Effector CD4-positive, alpha-beta T cell (primary cell): Measurements from ENCODE around the gene KIF24.
"Not testable (repeated sequence)": the region's sequence is repeated elsewhere in the genome, so short reads cannot be mapped to it uniquely, and the experiment has no call there.

Experiments used
- DNase-seq: peaks from one replicate; pipeline ENCODE4 v3.0.0-alpha.2; 2020

The KIF24 gene

DNA sequence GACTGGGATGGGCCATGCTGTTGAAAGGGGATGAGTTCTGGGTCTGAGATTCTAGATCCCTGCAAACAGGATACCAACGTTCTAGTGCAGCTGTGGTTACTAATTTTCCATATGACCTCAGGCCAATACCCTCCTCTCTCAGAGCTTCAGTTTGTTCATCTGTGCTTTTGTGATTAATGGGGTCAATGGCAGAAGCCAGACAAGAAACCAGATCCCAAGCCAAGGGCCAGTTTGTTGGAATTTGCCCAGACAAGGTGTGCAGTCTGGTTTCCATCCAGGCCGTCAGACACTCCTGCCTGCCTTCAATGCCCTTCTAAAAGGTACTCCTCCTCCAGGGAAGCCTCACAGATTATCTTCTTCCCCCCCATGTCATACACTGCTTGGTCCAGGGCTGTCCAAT, 36.2 kb upstream of the KIF24 start:
- no peak for DNase-seq

DNA sequence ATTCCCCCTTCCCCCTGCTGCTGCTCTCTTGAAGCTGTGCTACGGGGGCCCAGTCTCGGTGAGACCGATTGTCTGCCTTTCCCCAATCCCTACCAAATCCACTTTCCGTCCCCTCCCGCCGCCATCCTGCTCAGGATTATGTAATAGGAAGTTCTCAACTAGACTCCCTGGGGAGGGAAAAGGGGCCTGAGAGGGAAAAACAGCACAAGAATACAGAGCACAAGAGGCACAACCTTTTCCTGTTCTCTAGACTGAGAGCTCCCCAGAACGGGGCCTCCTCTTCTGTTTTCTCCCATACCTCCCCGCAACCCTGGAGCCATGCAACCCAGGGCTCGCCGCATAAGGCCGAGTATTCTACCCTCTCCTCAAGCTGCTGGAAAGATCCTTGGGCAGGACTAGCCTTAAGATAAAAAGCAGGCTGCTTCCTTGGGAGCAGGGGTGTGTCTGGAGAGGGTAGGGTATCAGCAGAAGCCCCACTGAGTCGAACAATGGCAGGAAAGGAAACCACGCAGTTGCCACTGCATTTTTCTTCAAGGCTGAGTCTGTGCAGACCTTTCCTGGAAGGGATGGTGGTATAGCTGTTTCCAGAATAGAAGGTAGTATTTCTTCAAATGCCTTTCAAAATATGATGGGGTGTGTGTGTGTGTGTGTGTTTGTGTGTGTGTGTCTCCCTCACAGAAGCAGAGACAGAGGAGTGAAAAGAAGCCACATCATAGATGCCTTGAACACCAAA, 34.7 kb upstream of the KIF24 start:
- DNase-seq, result no peak

DNA sequence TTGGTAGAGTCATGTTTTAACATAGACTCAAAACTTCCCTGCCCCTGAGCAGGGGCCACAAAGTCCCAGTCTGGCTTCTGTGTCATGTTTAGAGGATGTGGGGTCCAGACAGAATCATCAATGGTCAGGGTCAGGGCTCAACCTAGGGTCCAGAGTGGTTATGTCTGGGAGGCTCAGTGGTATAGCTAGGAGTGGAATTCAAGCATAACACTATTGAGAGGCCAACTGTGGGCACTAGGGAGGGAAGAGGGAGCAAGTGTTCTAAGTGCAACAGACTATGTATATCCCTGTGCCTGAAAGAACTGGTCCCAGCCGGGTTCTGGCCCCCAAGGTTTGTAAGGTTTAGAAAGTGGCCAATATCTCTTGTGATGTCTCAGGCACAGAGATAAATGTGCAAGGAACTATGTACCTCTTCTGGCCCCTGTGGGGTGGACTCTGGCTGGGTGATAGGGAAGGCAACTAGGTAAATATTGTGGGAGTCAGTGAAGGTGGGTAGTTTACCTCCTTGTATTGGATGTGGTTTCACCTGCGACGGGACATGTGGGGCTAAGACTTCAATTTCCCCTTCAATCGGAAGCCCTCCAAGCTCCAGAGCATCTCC, 33.6 kb upstream of the KIF24 start:
- no peak for DNase-seq

DNA sequence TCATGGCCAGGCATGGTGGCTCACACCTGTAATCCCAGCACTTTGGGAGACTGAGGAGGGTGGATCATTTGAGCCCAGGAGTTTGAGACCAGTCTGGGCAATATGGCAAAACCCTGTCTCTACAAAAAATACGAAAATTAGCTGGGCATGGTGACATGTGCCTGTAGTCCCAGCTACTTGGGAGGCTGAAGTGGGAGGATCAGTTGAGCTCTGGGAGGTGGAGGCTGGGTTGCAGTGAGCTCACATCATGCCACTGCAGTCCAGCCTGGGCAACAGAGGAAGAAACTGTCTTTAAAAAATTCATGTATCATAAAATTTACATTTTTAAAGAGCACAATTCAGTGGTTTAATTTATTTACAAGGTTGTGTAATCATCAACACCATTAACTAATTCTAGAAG, 23.9 kb upstream of the KIF24 start:
- DNase-seq, result not testable (repeated sequence)

DNA sequence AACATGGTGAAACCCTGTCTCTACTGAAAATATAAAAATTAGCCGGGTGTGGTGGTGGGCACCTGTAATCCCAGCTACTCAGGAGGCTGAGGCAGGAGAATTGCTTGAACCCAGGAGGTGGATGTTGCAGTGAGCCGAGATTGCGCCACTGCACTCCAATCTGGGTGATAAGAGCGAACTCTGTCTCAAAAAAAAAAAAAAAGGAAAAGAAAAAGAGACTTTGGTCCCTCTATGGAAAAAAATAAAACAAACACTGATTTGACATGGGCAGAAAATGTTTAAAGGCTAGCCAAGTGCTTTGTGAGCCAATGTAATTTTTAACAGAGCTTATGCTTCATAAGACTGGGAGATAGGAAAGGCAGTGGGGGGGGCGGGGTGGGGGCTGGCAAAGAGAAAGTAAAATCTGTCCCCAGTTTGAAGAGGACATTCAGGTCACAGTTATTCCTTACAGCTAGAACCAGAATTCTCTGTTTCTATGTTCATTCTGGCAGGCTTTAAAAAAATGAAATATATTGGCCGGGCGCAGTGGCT, 23.1 kb upstream of the KIF24 start:
- DNase-seq, result not testable (repeated sequence)

DNA sequence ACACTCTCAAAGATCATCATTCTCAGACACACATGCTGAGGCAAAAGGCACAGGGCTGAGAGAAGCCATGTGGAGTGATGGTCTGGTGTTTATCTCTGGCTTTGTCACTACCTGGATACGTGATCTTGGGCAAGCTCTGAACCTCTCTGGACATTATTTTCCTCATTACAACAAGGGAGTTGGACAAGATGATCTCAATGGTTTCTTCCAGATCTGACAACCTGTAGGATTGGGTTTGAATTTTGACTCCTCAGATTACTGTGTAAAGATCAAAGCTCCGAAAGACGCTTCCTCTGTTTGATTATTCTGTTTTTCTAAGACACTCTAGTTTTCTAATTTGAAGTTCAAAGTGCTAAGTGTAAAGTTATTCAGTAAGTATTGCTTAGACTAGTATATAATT, 20.3 kb upstream of the KIF24 start:
- DNase-seq, result no peak

DNA sequence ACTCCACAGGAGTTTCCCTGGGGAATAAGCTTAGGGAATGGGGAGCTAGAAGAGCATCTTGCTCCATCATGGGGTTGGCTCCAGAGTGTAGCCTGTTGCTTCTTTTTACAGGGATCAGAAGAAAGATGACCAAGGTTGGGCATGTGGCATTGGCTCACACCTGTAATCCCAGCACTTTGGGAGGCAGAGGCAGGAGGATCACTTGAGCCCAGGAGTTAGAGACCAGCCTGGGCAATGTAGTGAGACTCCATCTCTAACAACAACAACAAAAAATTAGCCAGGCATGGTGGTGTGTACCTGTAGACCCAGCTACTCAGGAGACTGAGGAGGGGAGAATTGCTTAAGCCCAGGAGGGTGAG, 18.7 kb upstream of the KIF24 start:
- DNase-seq, result no peak

DNA sequence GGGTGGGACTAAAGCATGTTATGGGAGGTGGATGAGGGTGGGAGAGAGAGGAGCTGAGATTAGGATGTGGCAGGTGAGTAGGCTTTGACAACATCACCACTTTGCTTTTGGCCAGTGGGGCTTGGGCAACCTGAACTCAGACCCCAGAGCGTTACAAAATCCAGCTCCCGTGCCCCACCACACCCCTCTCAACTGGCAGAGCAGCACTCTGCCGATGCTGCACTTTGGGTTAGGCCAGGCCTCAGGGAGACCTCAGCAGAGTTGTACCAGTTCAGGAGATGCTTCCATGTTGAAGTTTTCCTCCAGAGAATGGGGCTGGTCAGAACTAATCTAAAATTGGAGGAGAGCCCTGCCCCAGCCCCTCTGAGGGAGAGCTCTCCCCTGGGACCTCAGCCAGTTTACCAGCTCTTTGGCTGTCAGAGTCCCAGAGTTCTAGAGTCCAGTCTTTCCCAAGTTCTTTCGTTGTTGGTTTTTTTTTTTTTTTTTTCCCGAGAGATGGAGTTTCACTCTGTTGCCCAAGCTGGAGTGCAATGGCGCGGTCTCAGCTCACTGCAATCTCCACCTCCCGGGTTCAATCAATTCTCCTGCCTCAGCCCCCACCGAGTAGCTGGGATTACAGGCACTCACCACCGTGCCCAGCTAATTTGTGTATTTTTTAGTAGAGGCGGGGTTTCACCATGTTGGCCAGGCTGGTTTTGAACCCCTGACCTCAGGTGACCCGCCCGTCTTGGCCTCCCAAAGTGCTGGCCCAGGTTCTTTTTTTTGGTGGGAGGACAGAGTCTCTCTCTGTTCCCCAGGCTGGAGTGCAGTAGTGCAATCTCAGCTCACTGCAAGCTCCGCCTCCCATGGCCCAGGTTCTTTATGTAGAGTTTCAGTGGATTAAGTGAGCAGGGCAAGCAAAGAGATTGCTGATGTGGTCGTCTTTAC, 18.1 kb upstream of the KIF24 start:
- DNase-seq, result no peak

DNA sequence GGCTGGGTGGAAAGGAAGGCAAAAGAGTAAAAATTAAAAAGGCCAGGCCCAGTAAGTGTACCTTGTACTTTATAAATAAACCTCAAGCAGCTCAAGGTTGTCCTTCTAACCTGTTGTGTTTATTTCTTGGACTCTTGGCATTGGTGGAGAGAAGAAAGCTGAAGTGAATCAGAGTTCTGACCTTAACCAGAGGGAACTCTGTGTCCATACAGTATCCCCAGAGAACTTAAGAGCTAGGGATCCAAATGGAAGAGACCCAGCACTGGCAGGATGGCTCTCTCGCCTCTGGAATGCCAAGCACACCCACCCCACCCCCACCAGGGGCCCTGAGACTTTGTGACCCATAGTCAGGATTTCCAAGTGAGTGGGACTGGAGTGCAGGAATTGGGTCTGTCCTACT, 14.5 kb upstream of the KIF24 start:
- no peak for DNase-seq

DNA sequence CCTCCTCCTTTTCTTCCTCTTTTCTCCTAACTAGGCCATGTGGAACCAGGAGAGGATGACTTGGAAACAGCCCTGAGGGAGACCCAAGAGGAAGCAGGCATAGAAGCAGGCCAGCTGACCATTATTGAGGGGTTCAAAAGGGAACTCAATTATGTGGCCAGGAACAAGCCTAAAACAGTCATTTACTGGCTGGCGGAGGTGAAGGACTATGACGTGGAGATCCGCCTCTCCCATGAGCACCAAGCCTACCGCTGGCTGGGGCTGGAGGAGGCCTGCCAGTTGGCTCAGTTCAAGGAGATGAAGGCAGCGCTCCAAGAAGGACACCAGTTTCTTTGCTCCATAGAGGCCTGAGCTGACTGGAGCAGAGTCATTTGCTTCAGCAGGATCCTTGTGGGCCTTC, 14.0 kb upstream of the KIF24 start:
- no peak for DNase-seq

DNA sequence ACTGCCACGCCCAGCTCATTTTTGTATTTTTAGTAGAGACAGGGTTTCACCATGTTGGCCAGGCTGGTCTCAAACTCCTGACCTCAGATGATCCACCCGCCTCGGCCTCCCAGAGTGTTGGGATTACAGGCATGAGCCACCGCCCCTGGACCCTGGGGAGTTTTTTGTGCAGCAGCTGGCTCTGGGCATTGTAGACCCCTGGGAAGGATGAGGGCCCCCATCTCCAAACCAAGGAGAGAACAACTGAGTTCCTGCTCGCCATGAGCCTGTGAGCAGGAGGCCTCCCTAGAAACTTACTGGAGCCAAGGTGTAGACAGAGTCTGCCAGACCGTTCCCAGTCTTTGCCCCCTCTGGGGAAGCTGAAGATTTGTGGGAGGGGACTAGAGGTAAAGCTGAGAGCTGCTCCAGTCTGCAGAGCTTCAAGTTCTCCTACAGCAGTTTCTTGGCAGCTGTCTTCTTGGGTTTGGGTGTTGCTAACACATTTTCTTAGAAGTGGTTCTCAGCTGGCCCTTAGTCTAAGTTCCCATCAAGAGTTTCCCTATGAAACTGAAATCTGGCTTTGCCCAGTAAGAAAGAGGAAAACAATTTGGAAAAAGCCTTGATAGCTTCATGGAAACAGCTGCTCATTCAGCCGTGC, 12.7 kb upstream of the KIF24 start:
- no peak for DNase-seq

DNA sequence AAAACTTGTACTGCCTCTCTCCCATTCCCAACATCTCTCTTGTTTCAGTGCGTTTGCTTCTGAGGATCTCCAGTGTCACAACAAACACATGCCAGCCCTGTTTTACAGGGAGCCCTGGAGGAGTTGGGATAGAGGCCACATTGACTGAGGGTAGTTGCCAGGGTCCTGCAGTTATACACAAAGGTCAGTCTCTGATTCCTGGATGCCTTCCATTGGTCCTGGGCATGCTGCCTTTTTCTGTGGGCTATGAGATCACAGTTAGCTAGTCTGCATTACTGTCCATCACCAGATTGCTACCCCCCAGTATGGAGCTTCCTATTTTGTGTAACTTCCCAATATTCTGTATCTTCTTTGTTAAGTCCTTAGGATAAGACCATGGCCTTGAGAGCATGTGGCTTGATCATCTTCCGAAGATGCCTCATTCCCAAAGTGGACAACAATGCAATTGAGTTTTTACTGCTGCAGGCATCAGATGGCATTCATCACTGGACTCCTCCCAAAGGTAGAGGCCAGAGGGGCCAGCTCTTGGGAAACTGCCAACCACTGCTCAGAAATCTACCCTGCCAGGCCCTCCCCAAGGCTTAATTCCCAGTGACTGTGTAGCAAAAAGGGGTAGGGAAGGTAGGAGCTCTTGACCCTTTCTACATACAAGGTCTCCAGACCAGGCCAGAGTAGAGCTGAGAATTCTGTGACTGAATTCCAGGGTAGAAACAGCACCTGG, 9.8 kb upstream of the KIF24 start:
- no peak for DNase-seq

DNA sequence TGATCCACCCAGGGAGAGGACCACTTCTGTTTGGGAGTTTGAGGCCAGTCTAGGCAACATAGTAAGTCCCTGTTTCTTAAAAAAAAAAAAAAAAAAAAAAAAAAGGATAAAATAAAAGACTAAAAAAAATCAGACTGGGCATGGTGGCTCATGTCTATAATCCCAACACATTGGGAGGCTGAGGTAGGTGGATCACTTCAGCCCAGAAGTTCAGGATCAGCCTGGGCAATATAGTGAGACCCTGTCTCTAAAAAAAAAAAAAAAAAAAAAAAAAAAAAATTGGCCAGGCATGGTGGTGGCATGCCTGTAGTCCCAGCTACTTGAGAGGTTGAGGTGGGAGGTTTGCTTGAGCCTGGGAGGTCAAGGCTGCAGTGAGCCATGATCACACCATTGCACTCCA, 9.0 kb upstream of the KIF24 start:
- DNase-seq, result not testable (repeated sequence)

DNA sequence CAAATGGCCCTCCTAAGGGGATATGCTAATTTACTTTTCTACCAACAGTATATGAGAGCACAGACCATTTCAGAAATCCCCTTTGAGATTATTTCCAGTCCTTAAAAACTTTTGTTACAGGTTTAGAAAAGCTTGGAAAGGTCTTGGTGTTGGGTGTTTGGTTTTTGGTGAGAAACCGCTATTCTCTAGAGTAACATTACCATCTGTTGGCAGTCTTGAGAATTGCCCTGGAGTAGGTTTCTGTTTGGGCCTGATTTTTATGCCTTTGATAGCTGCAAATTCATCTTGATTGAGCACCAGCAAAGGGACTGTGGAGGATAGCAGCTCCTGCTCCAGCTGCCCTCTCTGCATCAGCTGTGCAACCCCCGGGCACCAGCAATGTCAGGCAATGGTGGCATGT, 8.3 kb upstream of the KIF24 start:
- DNase-seq, result no peak

DNA sequence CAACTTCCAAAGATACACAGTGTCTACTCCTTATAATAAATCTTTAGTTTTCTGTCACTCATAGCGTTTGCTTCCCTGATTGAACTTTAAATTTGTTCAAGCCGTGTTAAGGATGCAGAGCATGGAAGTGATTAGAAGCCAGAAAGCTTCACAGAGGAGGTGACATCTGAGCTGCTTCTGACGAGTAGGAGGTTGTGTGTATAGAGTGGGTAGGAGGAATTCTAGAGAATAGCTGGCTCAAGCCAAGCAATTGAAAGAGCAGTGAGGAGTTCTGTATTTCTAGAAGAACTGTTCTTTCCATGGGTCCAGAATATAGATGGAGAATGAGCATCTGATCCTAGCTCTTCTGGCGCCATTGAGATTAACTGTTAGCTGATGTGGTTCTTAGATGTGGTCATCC, 6.3 kb upstream of the KIF24 start:
- no peak for DNase-seq

DNA sequence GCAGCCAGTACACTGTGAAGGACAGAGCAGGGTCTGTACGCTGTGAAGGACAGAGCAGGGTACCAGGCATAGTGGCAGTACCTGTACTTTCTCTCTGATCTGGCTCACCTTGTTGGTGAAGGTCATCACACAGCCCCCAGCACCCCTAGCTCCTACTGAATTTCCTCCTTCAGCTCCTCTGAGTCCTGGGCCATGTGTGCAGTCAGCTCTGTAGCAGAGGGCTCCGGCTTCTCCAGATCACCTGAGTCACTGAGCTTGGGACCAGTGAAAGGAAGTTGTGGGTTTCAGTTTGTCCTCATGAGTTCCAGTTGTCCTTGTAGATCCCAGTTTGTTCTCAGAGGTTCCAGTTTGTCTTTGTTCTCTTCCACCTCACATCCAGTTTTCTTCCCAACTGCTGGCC, 5.8 kb upstream of the KIF24 start:
- DNase-seq, result no peak

DNA sequence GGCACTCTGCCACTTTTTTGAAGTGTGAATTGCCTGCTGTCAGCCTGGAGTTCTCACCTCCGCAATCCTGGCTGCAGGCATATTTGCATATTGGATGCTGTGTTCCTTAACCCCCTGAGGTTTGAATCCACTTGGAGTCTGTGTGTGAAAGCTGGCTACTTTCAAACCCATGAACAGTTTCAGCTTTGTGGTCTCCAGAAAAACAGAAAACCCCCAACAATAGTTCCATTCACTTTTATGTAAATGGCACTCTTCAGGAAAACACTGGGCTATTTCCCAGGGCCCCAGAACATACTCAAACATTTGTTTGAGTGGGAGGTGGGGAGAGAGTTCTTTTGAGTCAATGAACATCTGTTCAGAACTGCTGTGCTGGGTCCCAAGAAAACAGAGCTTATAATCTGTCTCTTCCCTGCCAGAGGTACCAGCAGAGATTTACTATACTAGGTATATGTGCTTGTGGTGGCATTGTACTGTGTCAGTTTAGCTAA, 5.3 kb upstream of the KIF24 start:
- no peak for DNase-seq

DNA sequence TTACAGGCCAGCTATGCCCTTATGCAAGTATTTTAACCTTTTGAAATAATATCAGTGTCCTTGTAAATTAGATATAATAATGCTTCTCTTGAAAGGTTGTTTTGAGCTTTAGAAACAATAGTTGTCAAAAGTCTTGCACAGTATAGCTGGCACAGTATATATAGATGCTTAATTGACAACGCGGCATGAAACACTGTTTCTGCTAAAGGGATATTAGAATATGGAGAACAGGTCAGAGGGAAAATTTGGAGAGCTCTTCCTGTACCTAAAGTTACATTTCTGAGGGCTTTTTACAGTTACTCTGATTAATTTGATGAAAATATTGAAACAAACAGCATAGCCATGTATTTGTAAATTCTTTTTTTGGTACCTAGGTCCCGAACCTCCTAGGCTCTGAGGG, 4.8 kb upstream of the KIF24 start:
- no peak for DNase-seq

DNA sequence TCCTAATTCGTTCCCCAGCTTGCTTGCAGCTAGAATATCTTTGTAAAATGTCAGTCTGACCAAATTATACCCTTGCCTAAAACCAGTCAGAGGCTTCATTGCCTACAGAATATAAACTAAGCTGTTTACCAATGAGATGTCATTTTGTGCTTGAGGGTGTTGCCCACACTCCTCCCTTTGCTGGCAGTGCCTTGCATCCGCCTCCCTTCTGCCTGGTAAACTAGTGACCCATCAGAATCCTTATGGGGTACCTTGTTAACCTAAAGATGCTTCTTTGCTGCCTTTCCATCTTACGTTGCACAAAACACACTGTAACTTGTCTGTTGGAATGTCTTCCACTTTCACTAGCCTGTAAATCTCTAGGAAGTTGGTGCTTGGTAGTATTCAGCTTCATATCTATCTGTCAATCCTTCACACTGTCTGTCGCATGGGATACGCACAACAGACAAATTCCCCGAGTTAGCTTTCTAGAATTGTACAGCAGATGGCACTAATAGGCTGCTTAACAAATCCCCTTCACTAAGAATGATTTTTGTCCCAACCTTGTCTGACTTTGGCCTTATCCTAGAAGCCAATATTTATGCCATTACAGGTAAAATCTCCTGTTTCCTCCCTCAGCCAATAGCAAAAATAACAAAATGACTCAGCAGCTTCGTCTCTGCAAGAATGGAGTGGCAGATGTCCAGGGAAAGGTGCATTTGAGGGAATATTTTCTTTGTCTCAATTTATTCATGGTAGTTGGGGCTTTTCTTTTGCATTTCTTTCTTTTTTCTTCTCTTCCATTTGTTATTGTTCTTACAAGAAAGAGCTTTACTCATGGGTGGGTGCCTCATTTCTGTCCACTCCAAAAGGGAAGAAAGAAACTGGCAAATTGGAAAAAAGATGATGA, 3.3 kb upstream of the KIF24 start:
- no peak for DNase-seq

DNA sequence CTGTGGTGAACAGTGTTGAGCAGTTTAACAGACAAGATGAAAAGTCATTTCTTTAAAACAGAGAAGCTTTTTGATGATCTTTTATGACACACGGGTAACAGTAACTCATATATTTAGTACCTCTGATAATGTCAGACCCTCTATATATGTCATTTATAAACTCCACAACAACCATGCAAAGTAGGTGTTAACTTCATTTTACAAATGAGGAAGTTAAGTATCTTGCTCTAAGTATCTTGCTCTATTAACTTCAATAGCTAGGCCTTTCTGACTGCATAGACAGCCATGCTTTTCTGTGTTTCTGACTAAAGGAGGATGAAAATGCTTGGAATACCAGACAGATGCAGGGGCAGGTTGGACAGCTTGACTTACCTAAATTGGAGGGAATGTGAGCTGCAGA, 2.1 kb upstream of the KIF24 start:
- no peak for DNase-seq

DNA sequence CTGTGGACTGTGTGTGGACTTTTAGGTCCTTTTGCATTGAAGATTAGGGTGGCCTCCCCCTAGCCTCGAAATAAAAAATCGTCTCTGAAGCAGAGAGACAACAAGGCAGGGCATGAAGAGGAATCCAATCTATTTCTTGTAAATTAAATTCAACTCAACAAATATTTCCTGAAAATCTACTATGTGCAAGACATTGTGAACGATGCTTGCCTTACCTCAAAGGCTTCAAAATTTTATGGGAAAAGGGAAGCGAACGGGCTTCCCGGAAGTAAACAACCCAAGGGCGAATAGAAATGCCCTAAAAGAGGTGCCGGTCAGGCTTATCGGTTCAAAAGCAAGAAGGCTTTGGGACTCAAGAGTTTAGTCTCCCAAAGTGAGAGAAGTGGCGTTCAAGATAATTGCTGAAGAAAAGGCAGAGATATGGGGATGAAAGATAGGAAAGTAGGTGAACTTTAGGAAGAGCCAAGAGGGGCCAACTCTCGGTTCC, 525 bp downstream of the KIF24 start:
- no peak for DNase-seq
